Measurements from ENCODE around the gene CCDC9B.

The CCDC9B gene

DNA sequence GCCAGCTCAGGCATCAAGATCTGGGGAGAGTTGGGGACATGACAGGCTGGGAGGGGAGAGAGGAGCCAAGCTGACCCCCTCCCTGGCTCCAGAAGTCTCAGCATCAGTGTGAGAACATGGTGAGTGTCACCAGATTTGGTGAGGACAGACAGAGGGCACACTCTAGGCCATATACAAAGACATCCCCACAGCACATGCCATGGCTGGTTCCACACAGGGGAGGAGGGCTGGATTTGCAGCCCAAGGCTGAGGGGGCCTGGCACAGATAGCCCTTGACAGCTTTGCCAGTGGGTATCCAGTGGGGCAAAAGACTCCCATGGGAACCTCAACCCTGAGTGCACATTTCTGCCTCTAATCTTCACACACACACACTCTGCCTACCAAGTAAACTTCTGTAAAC lies 47.7 kb downstream of the CCDC9B start:
- Histone ChIP-seq H3K27ac (ENCODE audit: insufficient read depth, low read length, poor library complexity, severe bottlenecking) (no peak overlapping the region), H3K27me3 (replicated peaks; ENCODE audit: control insufficient read depth, insufficient read depth, low read length, poor library complexity, severe bottlenecking) (no peaks in the 10 kb centered on the region), H3K9me3 (ENCODE audit: control insufficient read depth, low read length) (no peaks in the 10 kb centered on the region), H3K4me3 (ENCODE audit: insufficient read depth, low read depth, low read length, poor library complexity, severe bottlenecking) (no peak overlapping the region), H3K4me1 (ENCODE audit: control insufficient read depth, insufficient read depth, low read length, poor library complexity, severe bottlenecking) (no peaks in the 10 kb centered on the region), H3K36me3 (ENCODE audit: control insufficient read depth, insufficient read depth, low read length) (peaks cover 83% of the 10 kb centered on the region)
- DNase-seq, result no peak

DNA sequence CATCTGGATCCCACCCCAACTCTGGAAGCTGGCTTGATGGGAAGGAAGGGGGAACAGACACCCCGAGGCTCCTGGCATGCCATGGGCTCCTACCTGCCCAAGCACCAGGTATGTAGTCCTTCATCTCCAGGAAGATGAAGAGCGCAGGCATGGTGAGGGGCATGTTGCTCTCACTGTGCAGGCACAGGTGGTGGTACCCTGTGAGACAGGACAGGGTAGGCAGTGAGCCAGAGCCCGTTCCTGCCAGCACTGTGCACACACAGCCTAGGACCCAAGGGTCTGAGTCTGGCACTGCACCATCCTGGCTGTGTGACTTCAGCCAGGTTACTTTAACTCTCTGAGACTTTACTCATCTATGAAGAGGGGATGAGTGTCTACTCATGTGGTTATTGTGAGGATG lies 48.5 kb downstream of the CCDC9B start:
- no peaks in the 10 kb centered on the region for H3K4me1 ChIP-seq (ENCODE audit: control insufficient read depth, insufficient read depth, low read length, poor library complexity, severe bottlenecking)
- H3K36me3 ChIP-seq (ENCODE audit: control insufficient read depth, insufficient read depth, low read length), result peaks cover 77% of the 10 kb centered on the region
- no peaks in the 10 kb centered on the region for H3K27me3 ChIP-seq (replicated peaks; ENCODE audit: control insufficient read depth, insufficient read depth, low read length, poor library complexity, severe bottlenecking)

GRCh38 chr15:40290918-40291574 lies 49.7 kb downstream of the CCDC9B start:
- no peaks in the 10 kb centered on the region for H3K9me3 ChIP-seq (ENCODE audit: control insufficient read depth, low read length)
- H3K36me3 ChIP-seq (ENCODE audit: control insufficient read depth, insufficient read depth, low read length), result peaks cover 66% of the 10 kb centered on the region
- no peak overlapping the region for H3K4me3 ChIP-seq (ENCODE audit: insufficient read depth, low read depth, low read length, poor library complexity, severe bottlenecking)
- no peaks in the 10 kb centered on the region for H3K27me3 ChIP-seq (replicated peaks; ENCODE audit: control insufficient read depth, insufficient read depth, low read length, poor library complexity, severe bottlenecking)
- DNase-seq, result no peak
- H3K27ac ChIP-seq (ENCODE audit: insufficient read depth, low read length, poor library complexity, severe bottlenecking), result no peak overlapping the region
- no peaks in the 10 kb centered on the region for H3K4me1 ChIP-seq (ENCODE audit: control insufficient read depth, insufficient read depth, low read length, poor library complexity, severe bottlenecking)

More for the DNA sequence above, 48.5 kb downstream of the CCDC9B start:
- Histone ChIP-seq H3K27ac (ENCODE audit: insufficient read depth, low read length, poor library complexity, severe bottlenecking) (no peak overlapping the region), H3K9me3 (ENCODE audit: control insufficient read depth, low read length) (no peaks in the 10 kb centered on the region), H3K4me3 (ENCODE audit: insufficient read depth, low read depth, low read length, poor library complexity, severe bottlenecking) (no peak overlapping the region)
- no peak for DNase-seq

- Histone ChIP-seq H3K27ac (ENCODE audit: insufficient read depth, low read length, poor library complexity, severe bottlenecking) (no peak overlapping the region), H3K4me3 (ENCODE audit: insufficient read depth, low read depth, low read length, poor library complexity, severe bottlenecking) (no peak overlapping the region), H3K9me3 (ENCODE audit: control insufficient read depth, low read length) (no peaks in the 10 kb centered on the region), H3K4me1 (ENCODE audit: control insufficient read depth, insufficient read depth, low read length, poor library complexity, severe bottlenecking) (no peaks in the 10 kb centered on the region), H3K27me3 (replicated peaks; ENCODE audit: control insufficient read depth, insufficient read depth, low read length, poor library complexity, severe bottlenecking) (no peaks in the 10 kb centered on the region), H3K36me3 (ENCODE audit: control insufficient read depth, insufficient read depth, low read length) (peaks cover 64% of the 10 kb centered on the region)
- DNase-seq, result no peak
Measured at GRCh38 chr15:40290545-40290917, 50.2 kb downstream of the CCDC9B start.

GRCh38 chr15:40289140-40289775 lies 51.5 kb downstream of the CCDC9B start:
- peaks cover 53% of the 10 kb centered on the region for H3K36me3 ChIP-seq (ENCODE audit: control insufficient read depth, insufficient read depth, low read length)
- no peak for DNase-seq
- H3K4me1 ChIP-seq (ENCODE audit: control insufficient read depth, insufficient read depth, low read length, poor library complexity, severe bottlenecking), result no peaks in the 10 kb centered on the region
- H3K27me3 ChIP-seq (replicated peaks; ENCODE audit: control insufficient read depth, insufficient read depth, low read length, poor library complexity, severe bottlenecking), result no peaks in the 10 kb centered on the region
- H3K27ac ChIP-seq (ENCODE audit: insufficient read depth, low read length, poor library complexity, severe bottlenecking), result no peak overlapping the region
- H3K9me3 ChIP-seq (ENCODE audit: control insufficient read depth, low read length), result no peaks in the 10 kb centered on the region
- no peak overlapping the region for H3K4me3 ChIP-seq (ENCODE audit: insufficient read depth, low read depth, low read length, poor library complexity, severe bottlenecking)

- Histone ChIP-seq H3K36me3 (ENCODE audit: control insufficient read depth, insufficient read depth, low read length) (peaks cover 41% of the 10 kb centered on the region), H3K4me3 (ENCODE audit: insufficient read depth, low read depth, low read length, poor library complexity, severe bottlenecking) (no peak overlapping the region), H3K27ac (ENCODE audit: insufficient read depth, low read length, poor library complexity, severe bottlenecking) (no peak overlapping the region), H3K9me3 (ENCODE audit: control insufficient read depth, low read length) (no peaks in the 10 kb centered on the region), H3K27me3 (replicated peaks; ENCODE audit: control insufficient read depth, insufficient read depth, low read length, poor library complexity, severe bottlenecking) (peaks cover 2% of the 10 kb centered on the region), H3K4me1 (ENCODE audit: control insufficient read depth, insufficient read depth, low read length, poor library complexity, severe bottlenecking) (peaks cover 7% of the 10 kb centered on the region)
- DNase-seq, result no peak
Measured at GRCh38 chr15:40287968-40288367, 52.8 kb downstream of the CCDC9B start.

- no peaks in the 10 kb centered on the region for H3K9me3 ChIP-seq (ENCODE audit: control insufficient read depth, low read length)
- H3K4me1 ChIP-seq (ENCODE audit: control insufficient read depth, insufficient read depth, low read length, poor library complexity, severe bottlenecking), result peaks cover 7% of the 10 kb centered on the region
- peaks cover 7% of the 10 kb centered on the region for H3K27me3 ChIP-seq (replicated peaks; ENCODE audit: control insufficient read depth, insufficient read depth, low read length, poor library complexity, severe bottlenecking)
- H3K36me3 ChIP-seq (ENCODE audit: control insufficient read depth, insufficient read depth, low read length), result peaks cover 36% of the 10 kb centered on the region
- no peak for DNase-seq
- no peak overlapping the region for H3K27ac ChIP-seq (ENCODE audit: insufficient read depth, low read length, poor library complexity, severe bottlenecking)
- no peak overlapping the region for H3K4me3 ChIP-seq (ENCODE audit: insufficient read depth, low read depth, low read length, poor library complexity, severe bottlenecking)
Measured at GRCh38 chr15:40287505-40287904, 53.2 kb downstream of the CCDC9B start.

DNA sequence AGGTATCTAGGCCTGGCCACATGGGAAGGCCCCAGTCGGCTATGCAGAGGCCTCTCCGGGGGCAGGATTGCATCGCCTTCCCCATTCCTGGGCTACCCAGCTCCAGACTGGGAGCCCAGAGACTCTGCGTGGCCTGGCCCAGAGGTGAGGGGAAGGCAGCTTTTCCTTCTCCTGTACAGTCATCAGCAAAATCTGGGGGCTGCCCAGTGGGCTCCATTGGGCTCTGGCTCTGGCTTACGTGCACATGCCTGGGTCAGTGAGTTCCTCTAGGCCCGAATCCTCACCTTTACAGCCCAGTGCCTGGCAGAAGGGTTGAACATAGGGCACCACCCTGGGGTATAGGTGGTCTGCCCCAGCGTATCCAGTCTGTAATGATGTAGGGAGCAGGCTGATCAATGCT lies 53.9 kb downstream of the CCDC9B start:
- Histone ChIP-seq H3K4me3 (ENCODE audit: insufficient read depth, low read depth, low read length, poor library complexity, severe bottlenecking) (no peak overlapping the region), H3K9me3 (ENCODE audit: control insufficient read depth, low read length) (no peaks in the 10 kb centered on the region), H3K27ac (ENCODE audit: insufficient read depth, low read length, poor library complexity, severe bottlenecking) (no peak overlapping the region), H3K4me1 (ENCODE audit: control insufficient read depth, insufficient read depth, low read length, poor library complexity, severe bottlenecking) (peaks cover 7% of the 10 kb centered on the region), H3K36me3 (ENCODE audit: control insufficient read depth, insufficient read depth, low read length) (peaks cover 29% of the 10 kb centered on the region), H3K27me3 (replicated peaks; ENCODE audit: control insufficient read depth, insufficient read depth, low read length, poor library complexity, severe bottlenecking) (peaks cover 9% of the 10 kb centered on the region)
- DNase-seq, result no peak

DNA sequence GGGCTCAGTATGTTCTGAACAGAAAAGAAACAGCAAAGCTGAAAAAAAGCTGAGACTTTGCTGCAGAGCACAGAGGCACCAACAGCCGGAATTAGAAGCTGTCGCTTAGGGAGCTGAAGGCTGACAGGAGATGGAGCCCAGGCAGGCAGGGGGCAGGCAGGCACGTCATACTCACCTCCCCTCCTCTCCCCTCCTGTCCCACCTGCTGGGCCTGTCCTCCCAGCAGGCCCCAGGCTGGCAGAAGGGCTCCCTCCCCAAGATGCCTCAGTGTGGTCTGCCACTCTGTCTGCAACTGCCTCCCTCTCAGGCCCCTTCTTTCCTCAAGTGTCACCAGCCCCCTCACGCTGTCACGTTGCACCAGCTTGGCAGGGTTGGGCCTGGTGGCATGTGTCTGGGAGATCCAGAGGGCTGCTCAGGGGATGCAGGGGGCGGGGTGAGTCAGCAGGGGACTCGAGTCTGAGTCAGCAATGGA lies 54.6 kb downstream of the CCDC9B start:
- Histone ChIP-seq H3K4me3 (ENCODE audit: insufficient read depth, low read depth, low read length, poor library complexity, severe bottlenecking) (no peak overlapping the region), H3K4me1 (ENCODE audit: control insufficient read depth, insufficient read depth, low read length, poor library complexity, severe bottlenecking) (peaks cover 10% of the 10 kb centered on the region), H3K9me3 (ENCODE audit: control insufficient read depth, low read length) (no peaks in the 10 kb centered on the region), H3K27me3 (replicated peaks; ENCODE audit: control insufficient read depth, insufficient read depth, low read length, poor library complexity, severe bottlenecking) (peaks cover 14% of the 10 kb centered on the region), H3K36me3 (ENCODE audit: control insufficient read depth, insufficient read depth, low read length) (peaks cover 27% of the 10 kb centered on the region), H3K27ac (ENCODE audit: insufficient read depth, low read length, poor library complexity, severe bottlenecking) (peak overlapping the region; percentile 11)
- no peak for DNase-seq

DNA sequence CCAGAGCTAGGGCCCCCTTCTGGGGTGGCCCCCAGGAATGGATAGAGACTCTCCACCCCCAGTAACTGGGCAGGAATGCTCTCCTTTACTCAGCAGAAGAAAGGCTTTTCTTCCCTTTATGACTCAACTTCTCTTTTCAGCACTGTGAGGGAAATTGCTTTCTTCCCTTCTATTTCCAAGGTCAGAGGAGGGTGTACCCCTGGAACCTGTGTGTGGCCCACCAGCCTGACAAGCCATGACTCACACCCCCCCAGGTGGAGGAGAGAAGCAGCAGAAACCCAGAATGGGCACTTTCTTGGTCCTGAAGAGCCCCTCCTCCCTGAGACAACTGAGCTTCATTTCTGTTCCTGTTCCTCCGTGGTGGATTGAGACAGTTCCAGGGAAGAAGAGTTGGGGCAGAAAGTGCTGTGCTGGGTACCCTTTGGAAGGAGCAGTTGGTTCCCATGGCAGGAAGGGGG lies 55.2 kb downstream of the CCDC9B start:
- DNase-seq, result no peak
- H3K4me3 ChIP-seq (ENCODE audit: insufficient read depth, low read depth, low read length, poor library complexity, severe bottlenecking), result no peak overlapping the region
- H3K27ac ChIP-seq (ENCODE audit: insufficient read depth, low read length, poor library complexity, severe bottlenecking), result no peak overlapping the region
- peaks cover 10% of the 10 kb centered on the region for H3K4me1 ChIP-seq (ENCODE audit: control insufficient read depth, insufficient read depth, low read length, poor library complexity, severe bottlenecking)
- H3K36me3 ChIP-seq (ENCODE audit: control insufficient read depth, insufficient read depth, low read length), result peaks cover 27% of the 10 kb centered on the region
- H3K9me3 ChIP-seq (ENCODE audit: control insufficient read depth, low read length), result no peaks in the 10 kb centered on the region
- H3K27me3 ChIP-seq (replicated peaks; ENCODE audit: control insufficient read depth, insufficient read depth, low read length, poor library complexity, severe bottlenecking), result peaks cover 17% of the 10 kb centered on the region

All from effector memory CD4-positive, alpha-beta T cell (primary cell).